DLD1 (cell line): ENCODE measurements around the gene EFNA4.

Experiments
- in situ Hi-C: cut with HindIII; loops from 2 replicates; pipeline ENCODE4 v1.10.0; 2017; ENCODE audit warnings: low sequenced_read_pairs

The EFNA4 gene

DNA sequence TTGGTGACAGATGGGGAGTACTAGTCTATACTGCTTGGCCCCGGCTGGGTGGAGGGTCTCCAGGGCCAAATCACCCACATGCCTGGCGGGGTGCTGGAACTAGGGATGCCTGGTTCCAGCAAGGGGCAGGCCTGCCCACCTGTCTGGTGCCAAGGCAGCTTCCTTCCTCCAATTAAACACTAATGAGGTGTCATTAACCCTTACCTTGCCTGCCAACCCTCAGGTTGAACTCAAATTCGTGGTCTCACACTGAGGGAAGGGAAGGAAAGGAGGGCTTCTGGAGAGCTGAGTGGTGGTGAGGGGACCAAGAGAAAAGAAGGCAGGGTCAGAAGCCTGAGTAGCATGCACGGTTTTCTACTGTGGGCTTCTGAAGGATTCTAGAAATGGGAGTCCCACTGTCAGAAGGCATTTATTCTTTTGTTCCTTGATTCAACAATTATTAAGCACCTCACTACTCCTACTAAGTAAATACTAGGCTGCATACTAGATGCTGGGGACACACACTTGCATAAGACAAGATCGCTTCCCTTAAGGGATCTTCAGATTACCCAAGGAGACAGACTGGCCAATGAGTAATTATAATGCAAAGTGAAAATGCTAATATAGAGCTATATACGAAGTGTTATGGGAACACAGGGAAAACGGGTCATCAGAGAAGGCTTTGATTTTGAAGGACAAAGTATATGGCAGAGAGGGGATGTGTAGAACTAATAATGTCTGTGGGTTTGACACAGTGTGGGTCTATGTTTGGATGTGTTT lies 9.2 kb downstream of the EFNA4 start:
- in situ Hi-C loops: no loop called here

DNA sequence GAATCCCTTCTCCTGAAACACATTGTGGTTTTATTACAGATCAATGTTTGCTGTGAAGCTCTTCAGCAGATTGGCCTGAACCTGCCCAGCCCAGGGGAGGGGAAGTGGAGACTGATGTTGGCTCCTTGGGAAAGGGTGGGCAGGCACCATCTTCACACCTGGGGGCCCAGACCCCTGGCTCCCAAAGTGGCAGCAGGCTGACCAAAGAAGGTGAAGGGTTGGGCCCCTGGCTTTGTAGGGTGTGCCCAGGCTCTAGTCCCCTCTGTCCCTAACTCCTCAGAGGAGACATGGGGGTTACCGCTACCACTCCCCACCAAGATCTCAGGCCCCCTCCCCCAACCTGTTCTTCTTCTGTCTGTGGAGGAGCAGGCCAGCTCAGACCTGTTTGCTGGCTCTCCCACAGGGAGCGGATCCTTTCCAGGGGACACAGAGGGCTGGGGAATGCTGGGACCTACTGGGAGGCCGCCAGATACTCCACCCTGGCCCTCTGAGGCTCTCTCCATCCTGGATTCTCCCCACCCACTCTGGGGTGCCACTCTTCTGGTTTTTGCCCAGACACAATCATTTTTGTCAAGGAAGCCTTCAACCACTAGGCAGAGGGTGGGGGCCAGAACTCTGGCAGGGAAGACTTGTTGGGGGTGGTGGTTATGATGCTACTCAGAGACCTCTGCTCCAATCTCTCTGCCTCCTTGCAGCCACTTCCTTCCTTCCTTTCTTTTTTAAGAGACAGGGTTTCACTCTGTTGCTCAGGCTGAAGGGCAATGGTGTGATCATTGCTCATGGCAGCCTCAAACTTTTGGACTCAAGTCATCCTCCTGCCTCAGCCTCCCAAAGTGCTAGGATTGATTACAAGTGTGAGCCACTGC lies 10.1 kb downstream of the EFNA4 start:
- in situ Hi-C loops: no loop called here

DNA sequence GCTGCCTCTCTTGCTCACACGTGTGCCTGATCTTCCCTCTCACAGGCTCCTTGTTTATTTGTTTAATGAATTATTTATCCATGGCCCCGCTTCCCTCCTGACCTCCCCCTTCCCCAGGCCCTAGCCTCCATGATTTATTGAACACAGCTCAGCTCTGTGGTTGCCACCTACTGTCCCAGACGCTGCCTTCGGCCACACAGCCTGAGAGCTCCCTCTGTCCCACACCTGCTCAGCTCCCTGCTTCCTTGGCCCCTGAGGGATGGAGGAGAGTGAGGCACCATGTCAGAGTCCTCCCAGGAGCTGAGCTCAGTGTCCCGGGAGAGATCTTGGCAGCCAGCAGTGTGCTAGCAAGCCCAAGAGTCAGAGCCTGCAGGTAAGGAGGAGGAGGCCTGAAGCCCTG lies 12.0 kb downstream of the EFNA4 start:
- in situ Hi-C loops: no loop called here

DNA sequence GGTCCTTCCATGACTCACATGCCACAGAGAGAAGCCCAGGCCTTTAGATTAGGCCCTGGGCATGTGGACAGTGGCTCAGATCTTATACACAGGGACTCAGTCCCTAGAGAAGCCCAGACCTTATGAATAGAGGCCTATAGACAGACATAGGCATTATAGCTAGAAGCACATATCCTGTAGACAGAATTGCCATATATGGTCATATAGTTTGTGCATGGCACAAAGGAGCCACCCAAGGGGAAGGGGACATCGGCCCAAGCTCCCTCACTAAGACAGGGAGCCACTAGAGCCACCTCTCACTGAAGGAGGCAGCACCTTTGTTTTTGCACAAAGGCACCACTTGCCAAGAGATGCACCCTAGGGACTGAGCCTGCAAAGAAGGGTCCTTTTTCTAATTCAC lies 12.8 kb downstream of the EFNA4 start:
- in situ Hi-C loops: no loop called here

DNA sequence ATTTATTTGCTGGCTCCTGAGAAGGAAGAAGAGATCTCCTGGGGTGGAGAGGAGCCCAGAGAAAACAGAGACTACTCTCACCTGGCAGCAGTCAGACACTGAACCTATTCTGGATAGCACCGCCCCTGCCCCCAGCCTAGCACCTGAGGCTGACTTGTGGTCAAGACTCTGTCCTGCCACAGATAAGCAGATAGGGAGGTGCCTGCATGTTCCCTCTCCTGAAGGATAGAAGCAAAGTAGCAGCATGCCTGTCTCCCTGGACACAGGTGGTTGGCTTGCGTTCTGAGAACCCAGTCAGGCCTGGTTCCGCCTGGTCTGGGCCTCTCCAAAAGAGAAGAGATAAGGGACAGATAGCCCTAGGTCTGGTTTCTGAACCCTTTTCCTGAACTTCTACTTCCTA lies 13.8 kb downstream of the EFNA4 start:
- in situ Hi-C loops: no loop called here

DNA sequence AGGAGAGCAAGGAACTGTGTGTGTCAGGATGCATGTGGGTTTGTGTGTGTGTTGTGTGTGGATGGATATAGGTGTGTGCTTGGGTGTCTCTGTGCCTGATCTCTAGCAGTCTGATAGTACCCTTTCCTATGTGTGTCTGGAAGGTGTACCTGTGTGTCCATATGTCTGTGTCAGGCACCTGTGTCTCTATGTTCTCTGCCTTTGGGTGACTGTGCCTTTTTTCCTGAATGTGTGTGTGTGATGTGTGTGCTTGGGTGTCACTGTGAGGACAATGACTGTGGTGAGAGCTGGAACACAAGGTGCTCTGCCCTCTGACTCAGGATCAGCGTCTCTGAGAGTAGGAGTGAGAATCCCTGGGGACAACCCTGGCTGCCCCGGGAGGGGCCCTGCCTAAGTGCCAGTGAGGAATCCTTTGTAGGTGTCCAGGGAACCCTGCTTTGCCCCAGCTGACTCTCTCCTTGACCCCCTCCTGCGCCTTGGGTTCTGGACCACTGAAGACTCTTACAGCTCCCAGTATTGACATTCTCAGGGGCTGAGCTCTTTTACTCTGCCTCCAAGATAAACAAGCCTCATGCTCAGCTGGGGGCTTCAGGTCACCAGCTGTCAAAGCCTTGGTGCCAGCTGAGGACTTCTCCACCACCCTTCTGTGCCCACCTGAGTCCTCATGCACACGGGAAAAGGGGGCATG lies 14.4 kb downstream of the EFNA4 start:
- in situ Hi-C loops: no loop called here

DNA sequence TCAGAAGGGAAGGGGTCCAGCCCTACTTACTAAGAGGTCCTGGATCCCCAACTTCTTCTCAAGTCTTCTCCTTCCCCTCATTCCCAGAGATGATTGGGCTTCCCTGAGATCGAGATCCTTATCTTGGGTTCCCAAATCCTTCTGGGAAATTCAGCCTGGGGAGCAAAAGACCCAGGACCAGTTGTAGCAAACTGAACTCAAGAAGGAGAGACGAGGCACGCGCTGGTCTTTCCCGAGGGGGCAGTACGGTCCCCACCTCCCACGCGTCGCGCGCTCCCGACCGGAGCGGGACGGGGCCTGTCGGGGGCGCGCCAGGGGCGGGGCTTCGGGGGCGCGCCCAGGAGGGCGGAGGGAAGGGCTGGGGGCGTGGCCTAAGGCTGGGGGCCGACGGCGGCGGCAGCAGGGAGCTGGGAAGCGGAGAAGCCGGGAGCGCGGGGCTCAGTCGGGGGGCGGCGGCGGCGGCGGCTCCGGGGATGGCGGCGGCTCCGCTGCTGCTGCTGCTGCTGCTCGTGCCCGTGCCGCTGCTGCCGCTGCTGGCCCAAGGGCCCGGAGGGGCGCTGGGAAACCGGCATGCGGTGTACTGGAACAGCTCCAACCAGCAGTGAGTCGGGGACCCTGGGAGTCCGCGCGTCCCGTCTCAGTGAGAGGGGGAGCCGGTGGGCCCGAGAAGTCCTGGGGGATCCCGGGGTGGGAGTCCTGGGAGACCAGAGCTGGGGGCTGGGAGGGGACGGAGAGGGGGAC lies 15.1 kb downstream of the EFNA4 start, which contains the start of gene EFNA3:
TSS of gene EFNA3 (plus strand) at position 369 of the 741 bp plus-strand sequence. CDS start at position 474, 105 bp downstream.
- in situ Hi-C loops: no loop called here

DNA sequence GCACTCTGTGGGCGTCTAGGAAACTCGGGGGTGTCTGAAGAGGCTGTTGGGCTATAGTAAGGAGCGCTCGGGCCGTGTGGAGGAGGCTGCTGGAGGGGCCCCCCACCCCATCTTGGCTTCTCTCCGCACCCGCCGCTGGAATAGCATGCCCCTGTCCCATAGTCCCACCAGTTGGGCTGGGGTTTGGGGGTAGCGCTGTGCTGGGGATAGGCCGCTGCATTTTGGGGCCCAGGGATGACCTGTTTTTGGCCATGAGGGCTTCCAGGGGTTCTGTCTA lies 15.6 kb downstream of the EFNA4 start:
- in situ Hi-C loops: no loop called here

DNA sequence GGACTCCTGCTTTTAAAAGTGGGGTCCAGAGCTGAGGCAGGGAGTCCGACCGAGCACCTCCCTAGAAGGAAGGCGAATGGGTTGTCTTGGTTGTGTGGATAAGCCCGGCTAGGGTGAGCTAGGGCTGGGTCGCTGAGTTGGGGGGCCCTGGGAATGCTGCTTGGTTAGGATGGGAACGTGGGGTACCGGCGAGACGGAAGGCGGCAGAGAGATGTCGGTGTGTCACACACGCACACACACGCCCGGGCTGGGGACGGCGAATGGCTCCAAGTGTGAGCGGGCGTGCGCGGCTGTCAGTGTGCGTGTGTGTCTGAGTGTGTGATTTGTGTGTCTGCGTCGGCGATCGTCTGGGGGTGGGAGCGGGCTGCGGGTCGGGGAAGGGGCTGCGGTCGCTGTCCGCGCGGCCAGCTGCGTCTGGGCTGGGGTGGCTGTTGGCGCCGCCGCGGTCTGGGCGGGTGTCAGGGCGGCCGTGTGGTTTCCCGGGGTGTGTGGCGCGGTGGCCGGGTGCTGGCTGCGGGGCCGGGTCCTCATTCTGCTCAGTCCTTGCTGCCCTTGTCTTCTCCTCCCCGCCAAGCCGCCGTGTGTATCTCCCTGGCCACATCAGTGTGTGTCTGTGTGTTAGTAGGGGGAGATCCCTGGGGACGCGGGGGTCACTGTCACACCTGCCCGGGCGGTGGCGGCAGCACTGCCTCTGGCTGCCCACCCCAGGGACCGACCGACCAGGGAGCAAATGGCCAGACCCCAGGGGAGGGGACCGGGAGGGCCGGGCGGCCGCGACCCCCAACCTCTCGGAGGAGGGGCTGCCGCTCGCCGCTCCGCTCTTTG lies 16.2 kb downstream of the EFNA4 start:
- in situ Hi-C loops: no loop called here

DNA sequence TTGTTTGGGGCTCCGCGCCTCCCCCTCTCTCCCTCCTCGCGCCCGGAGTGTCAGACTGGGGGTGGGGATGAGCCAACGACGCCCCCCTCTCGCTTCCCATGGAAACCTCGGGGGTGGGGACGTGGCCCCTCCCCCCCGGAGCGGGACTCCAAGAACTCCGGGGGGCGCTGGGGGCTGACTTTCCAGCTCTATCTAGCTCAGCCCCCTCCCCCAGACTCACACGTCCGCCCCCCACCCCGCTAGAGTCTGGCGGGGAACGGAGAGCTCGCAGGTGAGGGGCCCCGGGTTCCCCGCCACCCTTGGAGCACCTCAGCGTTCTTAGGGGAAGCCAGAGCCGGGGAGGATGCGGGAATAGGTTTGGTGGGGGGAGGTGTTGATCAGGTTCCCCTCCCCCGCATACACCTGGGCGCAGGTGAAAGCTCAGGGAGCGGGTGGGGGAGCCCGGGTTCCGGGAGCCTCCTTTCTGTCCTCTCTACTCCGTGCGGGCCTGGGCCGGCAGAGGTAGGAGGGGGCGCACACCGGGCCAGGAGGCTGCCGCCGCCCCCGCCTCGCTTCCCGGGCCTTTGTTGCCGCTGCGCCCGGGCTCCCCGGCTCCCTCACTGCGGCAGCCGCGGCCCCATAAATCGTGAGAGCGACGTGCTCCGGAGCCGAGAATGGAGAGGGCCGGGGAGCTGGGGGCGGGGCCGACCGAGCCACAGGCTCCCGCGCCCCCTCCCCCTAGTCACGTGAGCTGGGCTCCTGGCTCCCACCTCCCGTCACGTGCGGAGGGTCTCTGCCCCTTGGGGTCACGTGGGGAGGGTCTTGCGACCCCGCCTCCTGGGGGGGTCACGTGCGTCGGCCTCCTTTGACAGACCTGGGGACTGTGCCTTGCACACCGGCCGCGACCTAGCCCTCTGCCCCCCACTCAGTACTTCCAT lies 17.0 kb downstream of the EFNA4 start:
- in situ Hi-C loops: no loop called here

DNA sequence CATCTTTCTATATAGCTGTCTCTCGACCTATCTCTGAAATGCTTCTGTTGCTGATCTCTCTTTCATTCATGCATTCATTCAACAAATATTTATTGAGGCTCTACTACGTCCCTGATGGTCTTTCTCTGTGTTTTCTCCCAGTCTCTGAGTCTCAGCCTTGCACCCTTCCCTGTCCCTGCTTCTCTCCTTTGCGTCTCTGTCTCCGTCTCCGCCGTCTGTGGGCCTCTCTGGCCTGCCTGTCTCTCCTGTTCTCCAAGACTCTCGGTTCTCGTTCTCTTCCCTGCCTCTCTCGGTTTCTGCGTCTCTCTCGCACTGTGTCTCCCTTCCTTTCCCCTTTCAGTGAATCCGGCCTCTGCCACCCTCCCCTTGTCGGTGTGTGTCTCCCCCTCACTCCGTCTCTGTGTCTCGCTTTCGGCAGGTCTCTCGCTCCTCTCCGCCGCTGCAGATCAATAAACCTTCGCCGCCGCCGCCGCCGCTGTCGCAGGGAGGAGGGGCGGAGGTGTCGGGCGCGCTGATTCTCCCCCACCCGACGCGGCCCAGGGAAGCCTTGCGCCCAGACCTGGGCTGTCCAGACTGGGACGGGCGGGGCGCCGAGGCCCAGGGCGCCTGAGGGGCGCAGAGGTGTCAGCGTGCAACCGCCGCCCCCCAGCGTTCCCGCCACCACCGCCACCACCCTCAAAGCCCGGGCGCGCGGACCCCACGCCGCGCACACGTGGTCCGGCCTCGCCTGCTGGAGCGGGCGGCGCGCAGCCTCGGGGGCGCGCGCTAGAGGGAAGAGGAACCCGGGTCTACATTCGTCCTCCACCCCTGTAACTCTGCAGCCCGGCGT lies 18.1 kb downstream of the EFNA4 start:
- in situ Hi-C loops: no loop called here

DNA sequence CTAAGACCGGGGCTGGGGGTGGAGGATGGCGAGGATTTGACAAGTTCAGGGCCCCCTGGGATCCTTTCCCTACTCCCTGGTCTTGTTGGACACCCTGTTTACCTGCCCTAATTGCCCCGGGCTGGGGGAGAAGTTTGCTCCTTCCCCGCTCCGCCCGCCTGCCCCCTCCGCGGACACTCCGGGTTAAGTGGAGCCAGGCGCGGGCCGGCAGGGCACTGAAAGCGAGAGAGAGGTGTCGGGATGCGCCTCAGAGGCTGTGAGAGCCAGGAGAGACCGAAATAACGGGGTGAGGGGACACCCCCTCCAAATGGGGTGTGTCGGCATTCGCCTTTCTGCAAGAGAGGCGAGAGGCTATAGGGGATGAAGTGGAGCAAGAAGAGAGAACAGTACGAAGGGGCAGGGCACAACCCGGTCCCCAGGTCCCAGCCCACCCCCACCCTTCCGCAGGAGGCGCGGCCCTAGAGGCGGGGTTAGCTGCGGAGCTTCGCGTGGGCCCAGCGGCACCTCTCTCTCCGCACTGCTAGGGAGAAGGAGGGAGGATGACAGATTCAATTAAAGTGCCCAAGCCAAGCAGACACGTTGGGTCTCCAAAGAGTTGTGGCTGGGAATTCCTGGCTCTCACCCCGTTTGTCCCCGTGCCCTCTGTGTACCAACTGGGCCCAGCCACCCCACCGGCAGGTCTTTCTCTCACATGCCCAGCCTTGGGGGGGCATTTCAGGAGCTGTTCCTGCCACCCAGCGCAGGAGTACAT lies 18.9 kb downstream of the EFNA4 start:
- in situ Hi-C loops: no loop called here

DNA sequence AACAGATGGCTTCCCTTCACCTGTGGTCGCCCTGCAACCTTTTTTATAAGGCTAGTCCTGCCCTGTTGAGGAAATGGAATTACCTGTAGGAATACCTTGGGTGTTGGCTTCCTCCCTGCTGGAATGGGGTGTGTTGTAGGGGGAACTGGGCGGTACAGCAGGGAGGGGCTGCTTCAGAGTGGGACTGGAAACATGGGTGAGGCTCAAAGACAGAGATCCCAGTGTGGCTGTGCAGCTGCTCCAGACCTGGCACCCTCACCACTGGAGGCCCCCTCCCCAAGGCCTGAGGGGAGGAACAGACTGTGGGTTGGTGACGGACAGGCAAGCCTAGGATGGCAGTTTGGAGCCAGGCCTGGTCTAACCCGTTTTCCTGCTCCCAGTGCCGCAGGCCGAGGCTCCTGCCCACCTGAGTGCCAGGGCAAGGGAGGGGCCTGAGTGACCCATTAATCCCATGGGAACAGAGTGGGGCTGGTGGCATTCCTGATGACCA lies 19.6 kb downstream of the EFNA4 start:
- in situ Hi-C loops: no loop called here

DNA sequence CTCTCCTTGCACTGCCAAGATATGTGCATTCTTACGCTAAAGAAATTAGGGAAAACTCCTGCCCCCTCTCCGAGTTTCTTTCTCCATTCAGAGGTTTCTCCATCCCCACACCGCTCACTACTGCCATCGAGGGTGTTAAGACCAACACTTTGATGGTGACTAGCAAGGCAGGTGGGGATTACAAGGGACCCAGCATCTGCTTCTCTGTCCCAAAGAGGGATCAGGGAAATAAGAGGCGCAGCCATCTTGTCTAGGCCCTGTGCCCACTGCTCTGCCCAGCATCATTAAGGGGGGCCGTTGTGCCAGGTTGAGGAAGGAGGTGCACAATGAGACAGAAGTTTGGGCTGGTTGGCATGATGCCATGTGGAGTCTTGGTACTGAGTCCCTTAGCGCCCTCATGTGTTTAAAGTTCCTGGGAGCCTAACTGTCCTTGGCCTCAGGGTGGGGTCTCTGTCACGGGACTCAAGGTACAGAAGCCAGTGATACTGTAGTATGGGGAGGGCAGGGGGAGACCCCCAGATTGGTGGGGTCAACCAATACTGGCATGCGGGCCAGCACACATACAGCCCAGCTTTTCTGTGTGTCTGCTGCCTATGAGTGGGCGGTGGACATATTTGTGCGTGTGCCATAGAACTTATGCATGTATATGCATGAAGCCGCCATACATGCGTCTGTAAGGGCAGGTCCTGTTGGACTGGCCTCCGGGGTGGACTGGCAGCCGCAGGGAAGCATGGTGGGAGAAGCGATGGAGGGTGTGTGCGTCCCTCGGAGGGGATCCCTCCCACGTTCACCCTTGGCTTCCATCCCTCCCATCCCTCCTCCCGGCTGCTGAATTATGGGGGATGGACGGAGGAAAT lies 20.6 kb downstream of the EFNA4 start:
- in situ Hi-C loops: no loop called here

DNA sequence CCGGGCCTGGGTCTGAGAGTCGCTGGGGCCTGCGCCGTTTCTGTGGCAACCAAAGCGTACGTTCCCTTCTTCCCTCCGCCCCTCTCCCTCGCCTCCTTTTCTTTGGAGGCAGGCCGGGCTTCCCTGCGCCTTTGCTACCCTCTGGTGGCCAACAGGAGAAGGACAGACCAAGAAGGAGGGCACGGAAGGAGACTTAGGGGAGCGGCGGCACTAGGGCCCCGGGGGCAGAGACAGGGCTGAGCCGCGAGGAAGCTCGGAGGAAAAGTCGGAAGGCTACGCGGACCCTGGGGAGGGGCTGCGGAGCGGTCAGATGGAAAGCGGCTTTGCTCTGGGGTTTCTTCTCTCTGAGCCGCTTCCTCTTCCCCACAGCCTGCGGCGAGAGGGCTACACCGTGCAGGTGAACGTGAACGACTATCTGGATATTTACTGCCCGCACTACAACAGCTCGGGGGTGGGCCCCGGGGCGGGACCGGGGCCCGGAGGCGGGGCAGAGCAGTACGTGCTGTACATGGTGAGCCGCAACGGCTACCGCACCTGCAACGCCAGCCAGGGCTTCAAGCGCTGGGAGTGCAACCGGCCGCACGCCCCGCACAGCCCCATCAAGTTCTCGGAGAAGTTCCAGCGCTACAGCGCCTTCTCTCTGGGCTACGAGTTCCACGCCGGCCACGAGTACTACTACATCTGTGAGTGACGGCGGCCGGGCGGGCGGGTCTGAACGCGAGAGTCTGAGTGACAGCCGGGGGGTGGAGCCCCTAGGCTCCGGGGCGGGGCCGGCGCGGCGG lies 21.4 kb downstream of the EFNA4 start:
- in situ Hi-C loops: no loop called here
